Activated CD4-positive, alpha-beta T cell treated with anti-CD3 and anti-CD28 coated beads for 48 hours (primary cell): ENCODE results near the gene TBC1D24.
"Not testable (repeated sequence)": the region's sequence is repeated elsewhere in the genome, so short reads cannot be mapped to it uniquely, and the experiment has no call there.

Experiments
- DNase-seq: peaks from one replicate; pipeline ENCODE4 v3.0.0-alpha.2; 2020

TBC1D24 gene

DNA sequence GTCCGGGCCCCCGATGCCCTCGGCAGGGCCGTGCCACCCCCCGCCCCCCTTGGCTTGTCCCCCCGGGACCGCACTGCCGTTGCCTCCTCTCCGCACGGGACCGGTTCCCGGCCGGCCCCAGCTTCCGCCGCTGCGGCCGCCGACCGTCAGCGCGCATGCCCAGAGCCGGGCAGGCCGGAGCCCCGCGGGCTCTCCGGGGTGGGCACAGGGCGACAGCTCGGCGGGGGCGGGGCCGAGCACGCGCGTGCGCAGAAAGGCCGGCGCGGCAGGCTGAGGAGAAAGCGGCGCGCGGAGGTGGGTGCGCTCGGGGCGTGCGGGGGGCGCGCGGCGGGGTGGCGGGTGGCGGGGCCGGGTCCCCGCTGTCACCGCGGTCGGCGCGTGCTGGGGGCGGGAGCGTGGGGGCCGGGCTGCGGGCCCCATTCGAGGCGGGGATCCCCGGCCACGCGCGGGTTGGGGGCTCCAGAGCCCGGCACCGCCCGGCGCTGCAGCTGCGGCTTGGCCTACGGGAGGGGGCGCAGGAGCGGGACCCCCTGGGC, at the start of gene TBC1D24:
TBC1D24 (plus strand) TSS at position 251 of the 536 bp plus-strand sequence. CDS start 21,022 bp downstream, outside the sequence.
- DNase-seq = peak; percentile 84

DNA sequence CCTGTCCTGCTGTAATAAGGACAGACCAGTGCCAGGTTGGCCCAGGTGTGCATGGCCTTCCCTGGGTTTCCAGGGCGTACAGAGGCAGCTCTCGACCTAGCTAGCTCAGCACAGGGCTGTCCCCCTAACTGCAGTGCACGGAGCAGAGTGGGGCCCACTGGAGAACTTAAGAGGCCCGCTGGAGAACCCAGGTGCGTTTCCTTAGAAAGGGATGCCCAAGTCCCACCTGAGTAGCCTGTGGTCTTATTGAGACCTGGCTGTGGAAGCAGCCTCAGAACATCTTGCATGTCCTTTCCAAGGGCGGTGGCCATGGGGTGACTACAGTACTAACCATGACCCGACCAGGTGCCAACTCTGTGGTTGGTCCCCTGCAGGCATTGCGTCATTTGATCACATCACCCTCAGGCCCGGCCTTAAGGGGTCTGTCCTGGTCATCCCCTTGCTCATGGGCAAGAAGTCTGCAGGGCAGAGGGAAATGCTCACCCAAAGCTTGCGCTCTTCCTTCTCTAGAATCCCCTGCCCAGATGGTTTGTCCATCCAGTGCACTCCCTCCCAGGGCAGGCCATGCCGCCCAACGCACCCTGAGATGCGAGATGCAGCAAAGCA, 49.0 kb upstream of the TBC1D24 start:
- no peak for DNase-seq

GRCh38 chr16:2426941-2427361, 48.0 kb upstream of the TBC1D24 start:
- no peak for DNase-seq

DNA sequence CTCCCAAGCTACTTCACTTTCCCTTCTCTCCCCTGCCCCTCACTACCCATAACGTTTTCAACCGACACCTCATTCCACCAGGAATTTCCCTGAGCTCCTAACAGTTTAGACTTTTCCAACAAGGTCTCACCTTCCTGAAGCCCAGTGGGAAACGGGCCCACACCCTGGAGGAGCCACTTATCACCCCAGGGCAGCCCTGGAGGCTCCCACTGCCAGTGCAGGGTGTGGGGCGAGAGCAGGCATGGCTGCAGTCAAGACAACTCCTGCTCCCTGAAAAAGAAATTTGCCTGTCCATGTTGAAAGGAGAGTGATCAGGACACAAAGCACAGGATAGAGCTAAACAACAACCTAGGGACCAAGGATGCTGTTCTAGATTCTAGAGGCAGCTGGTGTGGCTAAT, 47.4 kb upstream of the TBC1D24 start:
- DNase-seq = no peak

DNA sequence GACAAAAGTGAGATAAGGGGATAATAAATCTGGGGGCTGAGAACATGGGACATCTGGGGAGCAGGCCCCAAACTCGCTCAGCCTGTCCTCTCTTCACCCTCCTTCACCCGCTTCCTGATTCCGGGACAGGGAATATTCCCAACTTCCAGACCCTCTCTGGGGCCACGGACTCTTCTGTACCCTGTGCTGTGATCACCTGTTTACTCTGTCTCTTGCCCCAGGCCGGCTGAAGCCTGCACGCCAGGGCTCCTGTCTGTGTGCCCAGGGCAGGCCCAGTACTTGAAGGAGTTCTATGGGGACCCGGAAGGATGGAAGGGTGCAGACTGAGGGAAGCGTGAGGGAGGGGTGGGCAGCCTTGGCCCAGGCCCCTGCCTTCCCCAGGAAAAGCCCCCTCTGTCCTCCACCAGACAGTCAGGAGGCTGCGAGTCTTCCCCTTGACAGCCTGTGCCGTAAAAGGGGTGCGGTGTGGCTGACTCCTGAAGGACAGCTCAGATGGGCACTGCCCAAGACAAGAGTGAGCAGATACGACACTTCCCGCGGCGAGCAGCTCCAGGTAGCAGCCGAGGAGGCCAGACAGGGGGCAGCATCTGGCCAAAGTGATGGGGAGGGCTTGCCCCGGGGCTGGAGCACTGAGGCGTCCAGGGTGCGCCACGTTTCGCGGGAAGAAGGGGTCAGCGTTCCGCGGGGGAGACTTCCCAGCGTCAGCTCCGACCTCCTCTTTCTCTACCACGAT, 46.7 kb upstream of the TBC1D24 start:
- peak; percentile 35 for DNase-seq

GRCh38 chr16:2428784-2429033, 46.2 kb upstream of the TBC1D24 start:
- no peak for DNase-seq

DNA sequence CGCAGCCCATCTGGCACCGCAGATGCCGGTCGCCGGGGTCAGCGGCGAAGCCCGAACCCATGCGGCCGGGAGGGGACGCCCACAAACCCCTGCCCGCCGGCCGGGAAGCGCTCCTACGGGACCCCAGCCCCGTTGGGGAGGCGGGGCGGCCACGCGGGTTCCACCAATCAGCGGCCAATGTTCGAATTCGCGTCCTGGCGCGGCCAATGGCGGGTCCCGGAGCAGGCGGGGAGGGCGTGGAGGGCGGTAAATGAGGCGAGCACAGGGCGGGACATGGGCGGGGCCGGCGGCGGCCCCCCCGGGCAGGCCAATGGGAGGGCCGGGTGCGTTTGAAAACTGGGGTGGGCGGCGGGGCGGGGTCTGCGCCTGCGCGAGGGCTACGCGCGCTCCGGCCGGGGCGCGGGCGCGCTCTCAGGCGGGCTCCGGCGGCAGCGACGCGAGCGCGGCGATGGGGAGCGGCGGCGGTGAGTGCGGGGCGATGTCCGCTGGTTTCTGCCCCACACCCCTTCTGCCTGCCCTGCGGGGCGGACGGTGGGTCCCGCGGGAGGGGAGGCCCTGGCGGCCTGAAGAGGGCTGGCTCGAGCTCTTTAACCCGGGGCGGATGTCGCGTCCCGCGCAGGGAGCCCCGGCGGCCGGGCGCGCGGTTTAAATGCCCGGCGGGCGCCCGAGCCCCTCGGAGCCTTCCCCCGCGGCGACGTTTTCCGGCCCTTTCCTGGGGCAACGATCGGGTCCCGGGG, 45.7 kb upstream of the TBC1D24 start, which contains the start of gene CCNF:
CCNF (plus strand) TSS at position 414 of the 737 bp plus-strand sequence; CDS start at position 449, 35 bp downstream.
- peak; percentile 98 for DNase-seq

- DNase-seq = no peak
Measured at GRCh38 chr16:2429771-2430663, 44.9 kb upstream of the TBC1D24 start.

DNA sequence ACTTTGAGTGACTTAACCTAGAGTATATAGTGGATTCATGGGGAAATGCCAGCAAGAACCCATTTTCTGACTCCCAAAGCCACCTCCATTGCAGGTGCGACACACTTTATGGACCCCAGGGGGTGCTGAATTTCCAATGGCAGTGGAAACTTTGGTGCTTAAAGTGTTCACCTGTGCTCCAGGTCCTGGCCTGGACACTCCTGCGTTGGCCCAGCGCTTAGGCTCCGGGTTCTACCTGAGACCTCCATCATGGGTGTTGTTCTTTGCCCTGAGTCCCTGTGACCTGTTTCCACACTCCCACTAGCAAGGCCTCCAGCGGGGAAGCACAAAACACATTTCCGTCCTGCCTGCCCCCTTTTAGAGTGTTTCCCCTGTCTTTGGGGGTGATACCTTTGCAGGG, 42.6 kb upstream of the TBC1D24 start:
- DNase-seq = no peak

DNA sequence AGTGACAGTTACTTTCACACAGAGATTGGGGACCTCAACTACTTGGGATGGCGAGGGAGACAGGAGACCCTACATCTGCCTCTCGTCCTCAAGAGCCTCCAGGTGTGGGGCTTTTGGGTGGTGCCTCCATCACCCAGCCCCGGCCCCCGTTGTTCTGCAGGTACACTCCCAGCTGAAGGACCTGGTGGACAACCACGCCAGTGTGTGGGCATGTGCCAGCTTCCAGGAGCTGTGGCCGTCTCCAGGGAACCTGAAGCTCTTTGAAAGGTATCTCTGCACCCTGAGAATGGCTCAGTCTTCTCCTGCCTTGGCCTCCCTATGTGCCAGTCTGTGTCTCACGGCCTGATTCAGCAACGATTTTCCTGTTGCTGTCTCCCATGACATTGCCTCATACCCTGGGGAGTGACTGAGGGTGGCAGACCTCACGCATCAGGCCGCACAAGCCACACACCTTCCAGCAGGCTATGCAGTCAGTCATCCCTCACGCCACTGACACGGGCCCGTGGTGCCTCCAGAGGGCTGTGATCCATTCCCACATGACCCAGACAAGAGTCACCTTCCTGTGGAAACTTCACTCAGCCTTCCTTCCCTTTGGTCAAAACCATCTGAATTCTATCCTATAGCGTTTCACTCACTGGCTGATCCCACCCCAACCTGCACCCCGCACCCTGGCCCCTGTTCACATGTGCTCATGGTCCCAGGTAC, 42.0 kb upstream of the TBC1D24 start:
- DNase-seq = no peak

DNA sequence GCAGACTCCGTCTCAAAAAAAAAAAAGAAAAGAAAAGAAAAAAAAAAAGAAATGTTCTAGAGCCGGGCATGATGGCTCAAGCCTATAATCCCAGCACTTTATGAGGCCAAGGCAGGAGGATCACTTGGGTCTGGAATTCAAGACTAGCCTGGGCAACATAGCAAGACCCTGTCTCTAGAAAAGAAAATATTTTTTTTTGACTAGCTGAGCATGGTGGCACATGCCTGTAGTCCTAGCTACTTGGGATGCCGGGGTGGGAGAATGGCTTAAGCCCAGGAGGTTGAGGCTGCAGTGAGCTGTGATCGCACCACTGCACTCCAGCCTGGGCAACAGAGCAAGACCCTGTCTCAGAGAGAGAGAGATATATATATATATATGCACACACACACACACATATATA, 39.7 kb upstream of the TBC1D24 start:
- DNase-seq = not testable (repeated sequence)

- DNase-seq = no peak
Measured at GRCh38 chr16:2436110-2436509, 38.8 kb upstream of the TBC1D24 start.

GRCh38 chr16:2437032-2437790, 37.7 kb upstream of the TBC1D24 start:
- no peak for DNase-seq

DNA sequence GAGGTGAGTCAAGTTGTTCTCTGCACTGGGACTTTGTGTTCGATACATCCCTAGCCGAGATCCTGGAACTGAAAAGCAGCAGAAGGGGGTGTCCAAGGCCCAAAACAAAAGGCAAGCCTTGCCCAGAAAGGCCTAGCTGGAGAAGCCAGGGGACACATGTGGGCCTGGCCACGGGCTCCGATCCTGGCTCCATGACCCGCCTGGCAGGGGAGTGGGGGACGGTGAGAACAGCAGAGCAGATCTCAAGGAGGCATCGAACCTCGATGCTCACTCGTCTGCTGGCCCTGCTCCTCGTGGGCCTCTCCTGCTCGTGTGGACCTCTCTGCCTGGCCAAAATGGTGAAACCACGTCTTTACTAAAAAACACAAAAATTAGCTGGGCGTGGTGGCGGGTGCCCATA, 36.8 kb upstream of the TBC1D24 start:
- DNase-seq = no peak

DNA sequence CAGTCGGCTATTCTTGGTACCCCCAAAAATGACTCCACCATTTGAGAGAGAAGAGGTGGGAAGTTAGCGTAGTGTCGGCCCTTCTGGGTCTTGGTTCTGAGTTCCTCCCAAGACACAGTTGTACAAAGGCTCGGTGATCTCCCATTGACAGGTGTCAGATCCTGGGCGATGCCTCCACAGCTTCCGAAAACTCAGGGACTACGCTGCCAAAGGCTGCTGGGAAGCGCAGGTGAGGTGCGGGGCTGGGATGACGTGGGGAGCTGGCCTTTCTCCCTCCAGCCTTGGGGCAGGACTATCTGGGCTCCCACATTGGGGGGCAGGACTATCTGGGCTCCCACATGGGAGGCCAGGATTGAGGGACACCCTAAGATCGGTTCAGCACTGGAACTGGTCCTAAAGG, 35.3 kb upstream of the TBC1D24 start:
- no peak for DNase-seq

DNA sequence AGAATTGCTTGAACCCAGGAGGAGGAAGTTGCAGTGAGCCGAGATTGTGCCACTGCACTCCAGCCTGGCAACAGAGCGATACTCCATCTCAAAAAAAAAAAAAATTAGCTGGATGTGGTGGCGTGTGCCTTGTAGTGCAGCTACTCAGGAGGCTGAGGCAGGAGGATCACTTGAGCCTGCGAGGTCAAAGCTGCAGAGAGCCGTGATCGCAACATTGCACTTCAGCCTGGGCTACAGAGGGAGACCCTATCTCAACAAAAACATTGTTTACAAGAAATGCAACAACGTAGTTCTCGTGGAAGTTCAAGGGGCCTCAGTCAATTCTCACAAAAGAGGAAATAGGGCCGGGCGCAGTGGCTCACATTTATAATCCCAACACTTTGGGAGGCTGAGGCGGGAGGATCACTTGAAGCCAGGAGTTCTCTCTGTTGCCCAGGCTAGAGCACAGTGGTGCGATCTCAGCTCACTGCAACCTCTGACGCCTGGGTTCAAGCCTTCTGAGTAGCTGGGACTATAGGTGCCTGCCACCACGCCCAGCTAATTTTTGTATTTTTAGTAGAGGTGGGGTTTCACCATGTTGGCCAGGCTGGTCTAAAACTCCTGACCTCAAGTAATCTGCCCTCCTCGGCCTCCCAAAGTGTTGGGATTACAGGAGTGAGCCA, 33.7 kb upstream of the TBC1D24 start:
- DNase-seq = not testable (repeated sequence)

DNA sequence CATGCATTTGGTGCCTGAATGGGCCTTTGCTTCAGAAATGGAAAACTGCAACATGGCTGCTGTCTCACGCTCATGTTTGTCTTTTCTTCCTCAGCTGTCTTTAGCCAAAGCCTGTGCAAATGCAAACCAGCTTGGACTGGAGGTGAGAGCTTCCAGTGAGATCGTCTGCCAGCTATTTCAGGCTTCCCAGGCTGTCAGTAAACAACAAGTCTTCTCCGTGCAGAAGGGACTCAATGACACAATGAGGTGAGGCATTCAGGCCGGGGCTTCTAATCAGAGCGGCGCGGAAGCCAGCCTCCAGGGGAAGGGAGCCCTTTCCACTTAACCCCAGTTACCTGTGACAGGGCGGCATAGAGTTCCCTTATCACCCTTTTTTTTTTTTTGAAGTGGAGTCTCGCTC, 31.4 kb upstream of the TBC1D24 start:
- no peak for DNase-seq

DNA sequence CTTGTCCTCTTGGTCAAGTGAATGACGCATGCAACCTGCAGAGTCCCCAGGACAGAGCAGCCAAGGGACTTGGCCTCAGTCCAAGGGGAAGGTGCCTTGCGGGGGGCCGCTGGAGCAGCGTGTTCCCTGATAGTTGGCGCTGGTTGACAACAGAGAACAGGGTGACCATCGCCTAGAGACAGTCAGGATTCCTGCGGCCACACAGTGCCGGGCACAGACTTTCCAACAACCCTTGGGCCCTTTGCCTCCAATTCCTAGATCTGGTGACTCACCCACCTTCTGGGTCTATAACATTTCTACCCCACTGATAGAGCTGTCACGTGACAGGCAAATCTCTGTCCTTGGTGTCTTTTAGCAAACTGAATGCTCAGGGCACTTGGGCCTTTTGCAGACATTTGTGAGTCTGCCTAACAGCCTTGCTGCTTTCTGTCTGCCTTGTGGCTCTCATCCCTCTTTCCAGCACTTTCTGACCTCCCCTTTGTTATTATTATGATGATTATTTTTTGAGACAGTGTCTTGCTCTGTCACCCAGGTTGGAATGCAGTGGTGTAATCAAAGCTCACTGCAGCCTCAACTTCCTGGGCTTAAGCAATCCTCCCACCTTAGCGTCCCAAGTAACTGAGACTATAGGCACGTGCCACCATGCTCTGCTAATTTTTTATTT, 26.9 kb upstream of the TBC1D24 start:
- no peak for DNase-seq

- no peak for DNase-seq
Measured at GRCh38 chr16:2449118-2449517, 25.8 kb upstream of the TBC1D24 start.

- no peak for DNase-seq
Measured at GRCh38 chr16:2450535-2450934, 24.4 kb upstream of the TBC1D24 start.
